SH-SY5Y (cell line): ENCODE measurements around the gene CCDC9B.

Experiments used
- GATA2 ChIP-seq: IDR thresholded peaks from 2 replicates; pipeline ENCODE4 v1.6.1; 2011; ENCODE audit warnings: mild to moderate bottlenecking, low read depth, low read length
- GATA3 ChIP-seq: IDR thresholded peaks from 2 replicates; pipeline ENCODE4 v1.6.1; 2011; ENCODE audit warnings: low read depth, mild to moderate bottlenecking, low read length, moderate library complexity

DNA sequence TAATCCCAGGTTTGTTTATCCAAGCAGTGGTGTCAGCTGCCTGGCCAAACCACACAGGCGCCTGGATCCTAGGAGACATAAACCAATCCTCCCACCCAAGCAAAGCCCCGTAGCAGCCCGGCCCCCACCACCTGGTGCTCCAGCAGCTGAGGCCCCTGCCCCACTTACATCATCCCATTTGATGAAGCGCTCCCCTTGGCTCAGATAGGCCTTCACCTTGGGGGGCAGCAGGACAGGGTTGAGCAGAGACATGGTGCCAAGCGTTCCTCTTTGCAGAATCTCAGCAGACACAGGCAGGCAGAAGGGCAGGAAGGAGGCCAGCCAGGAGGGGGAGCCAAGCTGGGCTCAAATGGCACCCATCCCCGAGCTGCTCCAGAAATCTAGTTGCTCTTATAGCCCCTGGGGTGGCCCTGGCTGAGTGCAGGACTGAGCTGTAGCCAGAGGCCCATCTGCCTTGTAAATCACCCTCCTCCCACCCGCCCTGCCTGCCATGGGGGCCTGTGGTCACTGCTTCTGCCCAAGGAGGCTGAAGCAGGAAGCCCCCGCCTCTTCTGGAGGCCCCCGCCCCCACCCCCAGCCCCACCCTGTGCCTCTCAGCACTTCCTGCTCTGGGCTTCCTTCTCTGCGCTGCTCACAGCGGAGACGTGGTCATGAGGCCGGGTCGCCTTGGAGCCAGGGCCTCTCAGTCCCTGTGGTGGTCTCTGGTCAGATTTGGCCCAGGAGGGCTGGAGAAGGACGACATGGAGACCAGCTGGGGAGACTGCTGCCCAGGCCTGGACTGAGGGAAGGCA lies 33.1 kb downstream of the CCDC9B start, which contains the start of gene PLCB2:
- no peak for TF ChIP-seq GATA2
- no peak for TF ChIP-seq GATA3
